WTC11 (cell line): Measurements from ENCODE around the gene FAM168B. TPM values are rescaled to one million over a fixed set of nuclear protein-coding genes. Genes with fewer than 3 reads are reported as not detected.

Source experiments
- ATAC-seq: fragments of 200-7000 bp; cut with Tn5 transposase; 2 replicates; pipeline ENCODE4 v1.10.0; 2021; ENCODE audit warnings: mild to moderate bottlenecking, moderate library complexity
- CTCF ChIA-PET: fragments of 300-600 bp; sonication (Branson Sonifier 250); formaldehyde crosslinking; loops from one replicate; lab custom pipeline; 2021; ENCODE audit warnings: antibody characterized with exemption; lab: Charles Lee
- POLR2A ChIA-PET: fragments of 350-600 bp; sonication (Branson Sonifier 250); formaldehyde crosslinking; loops from one replicate; lab custom pipeline; 2021; ENCODE audit warnings: antibody characterized with exemption; lab: Charles Lee
- DNase-seq: peaks from one replicate; pipeline ENCODE4 v3.0.0; 2021; ENCODE audit warnings: low spot score
- H3K27ac Mint-ChIP-seq: 2 replicates; pipeline ENCODE4 v1.8.0; 2021; ENCODE audit warnings: mixed read lengths
- H3K27me3 Mint-ChIP-seq: 2 replicates; pipeline ENCODE4 v1.8.0; 2021; ENCODE audit warnings: low read depth, mild to moderate bottlenecking, moderate library complexity, mixed read lengths
- H3K36me3 Mint-ChIP-seq: 2 replicates; pipeline ENCODE4 v1.8.0; 2021; ENCODE audit warnings: mixed read lengths
- H3K4me1 Mint-ChIP-seq: 2 replicates; pipeline ENCODE4 v1.8.0; 2022; ENCODE audit warnings: mixed read lengths
- H3K4me3 Mint-ChIP-seq: 2 replicates; pipeline ENCODE4 v1.8.0; 2021; ENCODE audit warnings: mild to moderate bottlenecking, moderate library complexity, mixed read lengths
- H3K9me3 Mint-ChIP-seq: 2 replicates; pipeline ENCODE4 v1.8.0; 2021; ENCODE audit warnings: mixed read lengths
- CREB1 ChIP-seq: sonication (generic); formaldehyde crosslinking; IDR thresholded peaks from 2 replicates; pipeline ENCODE4 v1.8.0; 2023; ENCODE audit warnings: mild to moderate bottlenecking, missing genetic modification reagents
- E2F4 ChIP-seq: sonication (generic); formaldehyde crosslinking; IDR thresholded peaks from 2 replicates; pipeline ENCODE4 v1.8.1; 2022; ENCODE audit warnings: low read depth, mild to moderate bottlenecking, moderate library complexity, missing genetic modification reagents, borderline replicate concordance
- EMX1 ChIP-seq: fragments of 250-450 bp; sonication (Bioruptor Pico); IDR thresholded peaks from 2 replicates; pipeline ENCODE4 v1.8.0; 2021; ENCODE audit warnings: mild to moderate bottlenecking
- ERG ChIP-seq: fragments of 250-450 bp; sonication (Bioruptor Pico); IDR thresholded peaks from 2 replicates; pipeline ENCODE4 v1.8.0; 2021; ENCODE audit warnings: mild to moderate bottlenecking
- GABPB1 ChIP-seq: sonication (generic); formaldehyde crosslinking; IDR thresholded peaks from 2 replicates; pipeline ENCODE4 v1.8.1; 2023; ENCODE audit warnings: mild to moderate bottlenecking, missing genetic modification reagents
- MYBL2 ChIP-seq: sonication (generic); formaldehyde crosslinking; IDR thresholded peaks from 2 replicates; pipeline ENCODE4 v1.8.1; 2023; ENCODE audit warnings: mild to moderate bottlenecking, moderate library complexity, missing genetic modification reagents
- NFATC4 ChIP-seq: fragments of 250-450 bp; sonication (Bioruptor Pico); IDR thresholded peaks from 2 replicates; pipeline ENCODE4 v1.9.0; 2021; ENCODE audit warnings: mild to moderate bottlenecking
- PRDM15 ChIP-seq: sonication (generic); formaldehyde crosslinking; IDR thresholded peaks from 2 replicates; pipeline ENCODE4 v1.8.0; 2022; ENCODE audit warnings: missing genetic modification reagents
- SMAD4 ChIP-seq: sonication (generic); formaldehyde crosslinking; IDR thresholded peaks from 2 replicates; pipeline ENCODE4 v1.8.0; 2022; ENCODE audit warnings: mild to moderate bottlenecking, missing genetic modification reagents
- USF2 ChIP-seq: sonication (generic); formaldehyde crosslinking; IDR thresholded peaks from 2 replicates; pipeline ENCODE4 v1.8.1; 2023; ENCODE audit warnings: mild to moderate bottlenecking, missing genetic modification reagents, moderate library complexity
- ZBTB43 ChIP-seq: sonication (generic); formaldehyde crosslinking; IDR thresholded peaks from 2 replicates; pipeline ENCODE4 v1.8.1; 2023; ENCODE audit warnings: mild to moderate bottlenecking, missing genetic modification reagents
- ZNF423 ChIP-seq: fragments of 250-450 bp; sonication (Bioruptor Pico); IDR thresholded peaks from 2 replicates; pipeline ENCODE4 v2.1.2; 2022; ENCODE audit warnings: mild to moderate bottlenecking, moderate library complexity
- ZNF512 ChIP-seq: sonication (generic); formaldehyde crosslinking; IDR thresholded peaks from 2 replicates; pipeline ENCODE4 v1.8.1; 2022; ENCODE audit warnings: missing genetic modification reagents, borderline replicate concordance
- ZNF532 ChIP-seq: fragments of 250-450 bp; sonication (Bioruptor Pico); IDR thresholded peaks from 2 replicates; pipeline ENCODE4 v1.9.0; 2021; ENCODE audit warnings: mild to moderate bottlenecking, borderline replicate concordance
- ZNF671 ChIP-seq: fragments of 250-450 bp; sonication (Bioruptor Pico); IDR thresholded peaks from 2 replicates; pipeline ENCODE4 v1.8.0; 2021; ENCODE audit warnings: mild to moderate bottlenecking
- total RNA-seq: library from RNA; stranded (reverse); gene quantifications from 3 replicates; pipeline ENCODE4 v1.2.3, GENCODE V29; 2021

The FAM168B gene
- total RNA-seq, 1 experiment from 2014 or later, result 63.9 TPM

GRCh38 chr2:131004446-131005209 lies 88.6 kb downstream of the FAM168B start:
- Mint-ChIP-seq H3K4me3 (no peak overlapping the region), H3K36me3 (no peaks in the 10 kb centered on the region), H3K4me1 (peaks cover 9% of the 10 kb centered on the region; the same call in 1 of the 2 replicates), H3K27me3 (no peaks in the 10 kb centered on the region), H3K27ac (no peak overlapping the region), H3K9me3 (no peaks in the 10 kb centered on the region)
- DNase-seq (no peak), ATAC-seq (no peak)
- ChIA-PET CTCF (interaction anchor here (2.8 kb wide), 1 partner anchor 9 kb away, joined by 10 read pairs; no protein-coding TSS in a partner anchor), POLR2A (no interaction called here)
- TF ChIP-seq ZNF532 (CRISPR knock-in tag), result no peak
- TF ChIP-seq PRDM15 (CRISPR knock-in tag), result no peak
- TF ChIP-seq EMX1 (CRISPR knock-in tag), result no peak
- no peak for TF ChIP-seq ZNF423
- TF ChIP-seq CREB1 (CRISPR knock-in tag), result no peak
- no peak for TF ChIP-seq USF2
- no peak for TF ChIP-seq MYBL2 (CRISPR knock-in tag)
- no peak for TF ChIP-seq ERG (CRISPR knock-in tag)
- TF ChIP-seq E2F4 (CRISPR knock-in tag), result no peak
- TF ChIP-seq SMAD4, result no peak
- no peak for TF ChIP-seq GABPB1 (CRISPR knock-in tag)
- TF ChIP-seq ZNF671 (CRISPR knock-in tag), result no peak

GRCh38 chr2:130998561-130998960 lies 94.7 kb downstream of the FAM168B start:
- no peaks in the 10 kb centered on the region for H3K27me3 Mint-ChIP-seq
- peaks cover 6% of the 10 kb centered on the region for H3K4me1 Mint-ChIP-seq
- no peaks in the 10 kb centered on the region for H3K36me3 Mint-ChIP-seq
- ChIA-PET CTCF (interaction anchor here (2.0 kb wide), 1 partner anchor 78 kb away, joined by 5 read pairs; no protein-coding TSS in a partner anchor), POLR2A (no interaction called here)
- no peak for DNase-seq
- no peaks in the 10 kb centered on the region for H3K9me3 Mint-ChIP-seq
- no peak overlapping the region for H3K4me3 Mint-ChIP-seq
- no peak for ATAC-seq
- no peak overlapping the region for H3K27ac Mint-ChIP-seq
- TF ChIP-seq ZBTB43 (CRISPR knock-in tag) (no peak), NFATC4 (no peak), ZNF512 (CRISPR knock-in tag) (no peak), PRDM15 (CRISPR knock-in tag) (no peak), EMX1 (CRISPR knock-in tag) (no peak)
